K562 (cell line): ENCODE data around the gene ANKRD33. TPM values are rescaled to one million over a fixed set of nuclear protein-coding genes. Genes with fewer than 3 reads are reported as not detected.
A peak's percentile ranks its signal among the peaks of the same experiment; 100 is the strongest.

Experiments used
- ATAC-seq: fragments of 200-7000 bp; cut with Tn5 transposase; 3 replicates; pipeline ENCODE4 v1.9.1; 2020; ENCODE audit warnings: moderate library complexity
- BruUV-seq: library from RNA; stranded (reverse); fragments of 400-500 nt; replicated peaks from 2 replicates; lab custom pipeline; 2021; lab: Mats Ljungman, UMichigan
- CTCF ChIA-PET: fragments of 300-600 bp; formaldehyde crosslinking; extraction: SDS; loops from one replicate; lab custom pipeline; 2021; ENCODE audit warnings: low intra/inter-chr PET ratio; lab: Yijun Ruan, JAX
- POLR2A ChIA-PET: fragments of 300-600, 350-650 bp; sonication (Branson Sonifier 250); formaldehyde crosslinking; extraction: SDS; loops from one replicate; lab custom pipeline; 2021; ENCODE audit warnings: antibody characterized with exemption, inconsistent platforms; lab: Yijun Ruan, JAX
- DNase-seq, 4 experiments: peaks; one replicate each; pipeline versions ENCODE4 v3.0.0 to v3.0.0-alpha.2; 2011 to 2018; ENCODE audit warnings: low spot score in 3 of 4, mixed read lengths in 3 of 4; ENCODE audit errors: extremely low read depth in 1 of 4
- FAIRE-seq: peaks from 2 replicates; lab custom pipeline; 2011; peaks lifted over from hg19 to GRCh38; lab: Jason Lieb, UNC
- H2AFZ ChIP-seq: 2 replicates; pipeline ENCODE4 v1.6.0; 2011; ENCODE audit warnings: low read depth, low read length, control low read depth, inconsistent platforms
- H3K27ac ChIP-seq: fragments of 200-600 bp; 3 replicates; pipeline ENCODE4 v1.8.0; 2011; ENCODE audit warnings: low read depth, mild to moderate bottlenecking, control low read depth, inconsistent platforms, low read length, moderate library complexity, mixed read lengths; ENCODE audit errors: extremely low read depth
- H3K27me3 ChIP-seq, 2 experiments: fragments of 300-600 bp in 1 of 2; 2 replicates in 1 of 2; 3 replicates in 1 of 2; pipeline versions ENCODE4 v1.6.0 to v1.8.0; 2011; ENCODE audit warnings: inconsistent platforms in 2 of 2, low read length in 2 of 2, mild to moderate bottlenecking in 1 of 2, mixed read lengths in 1 of 2, moderate library complexity in 1 of 2; ENCODE audit not compliant: control insufficient read depth in 2 of 2, insufficient read depth in 2 of 2
- H3K36me3 ChIP-seq: fragments of 300-600 bp; 3 replicates; pipeline ENCODE4 v1.8.0; 2011; ENCODE audit warnings: mild to moderate bottlenecking, low read length, inconsistent platforms; ENCODE audit not compliant: control insufficient read depth, insufficient read depth
- H3K4me1 ChIP-seq, 2 experiments: fragments of 200-600 bp in 1 of 2; replicated peaks in 1 of 2; 2 replicates in 1 of 2; 3 replicates in 1 of 2; pipeline versions ENCODE4 v1.5.1 to v1.8.0; 2011; ENCODE audit warnings: inconsistent platforms in 2 of 2, low read length in 2 of 2, mild to moderate bottlenecking in 1 of 2, mixed read lengths in 1 of 2, moderate library complexity in 1 of 2; ENCODE audit not compliant: control insufficient read depth in 2 of 2, insufficient read depth in 2 of 2
- H3K4me2 ChIP-seq: 2 replicates; pipeline ENCODE4 v1.6.1; 2011; ENCODE audit warnings: low read length, control low read depth, inconsistent platforms, mixed read lengths; ENCODE audit not compliant: insufficient read depth
- H3K4me3 ChIP-seq: fragments of 200-600 bp; sonication (generic), shearing (Covaris generic); 2 replicates; pipeline ENCODE4 v1.5.1; 2016; ENCODE audit warnings: control low read depth, inconsistent platforms
- H3K79me2 ChIP-seq: fragments of 200-600 bp; 3 replicates; pipeline ENCODE4 v1.8.0; 2011; ENCODE audit warnings: low read length, inconsistent platforms; ENCODE audit not compliant: control insufficient read depth, insufficient read depth
- H3K9ac ChIP-seq, 2 experiments: 2 replicates each; pipeline versions ENCODE4 v1.6.0 to v1.6.1; 2011; ENCODE audit warnings: low read depth in 2 of 2, low read length in 2 of 2, control low read depth in 1 of 2, inconsistent platforms in 1 of 2, mild to moderate bottlenecking in 1 of 2, mixed read lengths in 1 of 2; ENCODE audit not compliant: insufficient read depth in 1 of 2
- H3K9me1 ChIP-seq: one replicate; pipeline ENCODE4 v1.6.0; 2011; ENCODE audit warnings: inconsistent platforms, mild to moderate bottlenecking, low read length, moderate library complexity; ENCODE audit not compliant: control insufficient read depth, insufficient read depth
- H3K9me3 ChIP-seq: replicated peaks from 2 replicates; pipeline ENCODE4 v1.5.1; 2011; ENCODE audit warnings: low read depth, low read length, inconsistent platforms; ENCODE audit not compliant: control insufficient read depth, insufficient read depth
- H4K20me1 ChIP-seq: replicated peaks from 2 replicates; pipeline ENCODE4 v1.6.1; 2011; ENCODE audit warnings: low read length, inconsistent platforms, mixed read lengths; ENCODE audit not compliant: control insufficient read depth, insufficient read depth
- CREB1 ChIP-seq, 2 experiments: sonication (generic) in 1 of 2; formaldehyde crosslinking in 1 of 2; IDR thresholded peaks; 2 replicates each; pipeline versions ENCODE4 v1.6.1 to v1.8.0; 2012 to 2022; ENCODE audit warnings: inconsistent platforms in 1 of 2, mild to moderate bottlenecking in 1 of 2, missing genetic modification reagents in 1 of 2, moderate library complexity in 1 of 2
- ETV6 ChIP-seq, 3 experiments: fragments of 150-350 bp in 1 of 3; sonication (generic) in 1 of 3; formaldehyde crosslinking in 1 of 3; IDR thresholded peaks; 2 replicates each; pipeline versions ENCODE4 v1.6.1 to v1.8.0; 2014 to 2022; ENCODE audit warnings: borderline replicate concordance in 2 of 3, low read depth in 2 of 3, antibody characterized with exemption in 1 of 3, low read length in 1 of 3, mild to moderate bottlenecking in 1 of 3, missing genetic modification reagents in 1 of 3
- FOXP4 ChIP-seq: sonication (generic); formaldehyde crosslinking; IDR thresholded peaks from 2 replicates; pipeline ENCODE4 v1.8.0; 2022; ENCODE audit warnings: mild to moderate bottlenecking, missing genetic modification reagents, borderline replicate concordance
- HDAC1 ChIP-seq, 2 experiments: fragments of 450-650 bp; IDR thresholded peaks; 2 replicates each; pipeline ENCODE4 v1.6.1; 2016 to 2017; ENCODE audit warnings: inconsistent platforms in 1 of 2, mild to moderate bottlenecking in 1 of 2, moderate library complexity in 1 of 2
- HMG20B ChIP-seq: fragments of 250-450 bp; sonication (Bioruptor Pico); IDR thresholded peaks from 2 replicates; pipeline ENCODE4 v1.5.0; 2021; ENCODE audit warnings: mild to moderate bottlenecking
- JUND ChIP-seq, 2 experiments: IDR thresholded peaks; 2 replicates in 1 of 2; 3 replicates in 1 of 2; pipeline ENCODE4 v1.6.1; 2011; ENCODE audit warnings: borderline replicate concordance in 2 of 2, low read depth in 2 of 2, low read length in 2 of 2, improper control_type of control experiment in 1 of 2, missing biosample characterization in 1 of 2, missing genetic modification characterization in 1 of 2, missing genetic modification reagents in 1 of 2
- RBM15 ChIP-seq: fragments of 200-400 bp; formaldehyde crosslinking; IDR thresholded peaks from 2 replicates; pipeline ENCODE4 v1.6.1; 2018; ENCODE audit warnings: mild to moderate bottlenecking, low read length, moderate library complexity; ENCODE audit not compliant: insufficient read depth
- SMARCA4 ChIP-seq: fragments of 450-650 bp; IDR thresholded peaks from 2 replicates; pipeline ENCODE4 v1.6.1; 2016
- TEAD2 ChIP-seq: fragments of 450-650 bp; IDR thresholded peaks from 2 replicates; pipeline ENCODE4 v1.6.1; 2016; ENCODE audit warnings: missing genetic modification characterization, control low read depth, missing compliant biosample characterization
- ZNF12 ChIP-seq: sonication (generic); formaldehyde crosslinking; IDR thresholded peaks from 2 replicates; pipeline ENCODE4 v1.4.0; 2020; ENCODE audit warnings: mild to moderate bottlenecking, missing genetic modification reagents
- ZNF121 ChIP-seq: sonication (generic); formaldehyde crosslinking; conservative IDR thresholded peaks from 2 replicates; pipeline ENCODE4 v1.8.0; 2022; ENCODE audit warnings: missing genetic modification reagents
- ZNF699 ChIP-seq: fragments of 250-450 bp; sonication (Bioruptor Pico); IDR thresholded peaks from 2 replicates; pipeline ENCODE4 v1.8.0; 2021; ENCODE audit warnings: mild to moderate bottlenecking, moderate library complexity; ENCODE audit not compliant: insufficient replicate concordance
- ZNF77 ChIP-seq: fragments of 250-450 bp; sonication (Bioruptor Pico); IDR thresholded peaks from 2 replicates; pipeline ENCODE4 v1.5.0; 2020
- WGBS: fragments of 100-300 bp; shearing (Covaris generic); methylation state at CpG from one replicate; pipeline ENCODE4 v1.1.6; 2016; ENCODE audit warnings: low coverage, mixed read lengths; ENCODE audit not compliant: insufficient coverage; ENCODE audit errors: missing lambda C conversion rate; 5-methylcytosine and 5-hydroxymethylcytosine counted together
- in situ Hi-C: fragments of 300-500 bp; cut with MboI; formaldehyde crosslinking; loops from 4 replicates; pipeline ENCODE4 v1.15.0; 2018; ENCODE audit warnings: inconsistent platforms, mixed read lengths
- intact Hi-C: fragments of 100-400 bp; cut with micrococcal nuclease; formaldehyde crosslinking; loops from 2 replicates; pipeline ENCODE4 v1.14.2; 2022
- polyA plus RNA-seq, 8 experiments: library from polyadenylated mRNA; depleted of rRNA in 4 of 8; stranded (reverse) in 5 of 8; unstranded in 3 of 8; fragments of >200 nt; fragmentation: Nextera tagmentation in 2 of 8; fragmentation: Illumina TruSeq in 1 of 8; extraction: Ambion mirVana in 2 of 8; extraction: Trizol in 1 of 8; gene quantifications; 2 replicates each; pipeline versions ENCODE4 v1.2.1 to v1.2.3, GENCODE V29; 2011 to 2014; ENCODE audit warnings: inconsistent platforms in 1 of 8, missing spikeins in 1 of 8
- total RNA-seq, 7 experiments: library from RNA; depleted of rRNA in 6 of 7; stranded (reverse); fragments of >200 nt in 6 of 7; fragmentation: Illumina TruSeq in 2 of 7; extraction: Trizol in 2 of 7; gene quantifications; 2 replicates each; pipeline versions ENCODE4 v1.2.1 to v1.2.3, GENCODE V29; 2011 to 2021; ENCODE audit warnings: low replicate concordance in 1 of 7
- TF ChIP-seq, protein P1 (sequence below): sonication (generic); formaldehyde crosslinking; IDR thresholded peaks from 2 replicates; pipeline ENCODE4 v1.8.1; 2023; ENCODE audit warnings: mild to moderate bottlenecking, missing genetic modification reagents

ANKRD33 gene
- total and polyA plus RNA-seq, 9 of the 15 experiments (the other 6 are each of a cell fraction or from before 2014, with no cell fraction given): 0.04 to 0.11 (median 0.07) TPM; not detected in 4

DNA sequence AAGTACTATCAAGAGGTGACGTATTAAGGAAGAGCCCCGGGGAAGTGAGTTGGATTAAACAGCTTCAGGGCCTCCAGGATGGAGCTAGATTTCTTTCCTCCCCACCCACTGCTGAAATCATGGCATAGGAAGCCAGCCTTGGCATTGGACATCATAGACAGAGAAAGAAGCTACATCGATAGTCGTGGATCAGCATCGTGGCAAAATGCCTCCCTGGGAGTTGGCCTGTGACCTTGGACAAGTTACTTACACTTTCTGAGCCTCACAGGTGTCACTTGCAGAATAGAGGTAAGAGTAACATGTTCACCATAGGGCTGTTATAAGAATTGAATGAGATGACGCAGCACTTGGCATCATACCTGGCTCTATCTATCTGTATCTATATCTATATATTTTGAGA is 5.9 kb downstream of the ANKRD33 start (continued):
- TF ChIP-seq HDAC1 (IDR thresholded peaks at IDR 0.05) (no peak), SMARCA4 (no peak), TEAD2 (tag) (no peak), ZNF121 (CRISPR knock-in tag) (no peak), ETV6 (IDR thresholded peaks at IDR 0.05; ENCODE audit: borderline replicate concordance in 1 of 2, low read depth in 2 of 2, low read length in 1 of 2) (no peak), ETV6 (CRISPR knock-in tag; IDR thresholded peaks at IDR 0.05; ENCODE audit: borderline replicate concordance) (no peak), HMG20B (CRISPR knock-in tag) (no peak)

- Histone ChIP-seq H4K20me1 (no peaks in the 10 kb centered on the region), H3K79me2 (no peaks in the 10 kb centered on the region), H3K27me3 (no peaks in the 10 kb centered on the region), H2AFZ (no peak overlapping the region; the same call in 1 of the 2 replicates), H3K9me3 (no peaks in the 10 kb centered on the region), H3K4me1 (peaks cover 2 to 16% of the 10 kb centered on the region in 2 experiments; a peak in 3 of 5 replicates), H3K9me1 (no peaks in the 10 kb centered on the region), H3K36me3 (no peaks in the 10 kb centered on the region), H3K4me2 (no peak overlapping the region), H3K9ac (peak overlapping the region in 1 of 2 experiments; percentile 14; a peak in 2 of 4 replicates), H3K27ac (no peak overlapping the region), H3K4me3 (no peak overlapping the region)
- DNase-seq (no peak), ATAC-seq (no peak), FAIRE-seq (no peak)
- intact Hi-C loops (loop anchor here (1.0 kb wide), 2 partner anchors 28 to 85 kb away; no protein-coding TSS in a partner anchor), in situ Hi-C loops (no loop called here)
- ChIA-PET POLR2A (interaction anchor here (0.6 to 1.6 kb wide), 2 partner anchors 27 to 109 kb away, joined by 3 to 4 read pairs; no protein-coding TSS in a partner anchor), CTCF (interaction anchor here (0.5 to 2.0 kb wide), 5 partner anchors 28 to 128 kb away, joined by 4 to 25 read pairs (median 7); no protein-coding TSS in a partner anchor)
- no TSS peak for BruUV-seq
- 54% methylated on average over 8 of the region's 8 CpGs for WGBS
- no peak for TF ChIP-seq ZNF77
- TF ChIP-seq CREB1 (IDR thresholded peaks at IDR 0.05): no peak
- no peak for TF ChIP-seq CREB1 (CRISPR knock-in tag; IDR thresholded peaks at IDR 0.05)
- no peak for TF ChIP-seq JUND (IDR thresholded peaks at IDR 0.05; ENCODE audit: borderline replicate concordance, low read depth, low read length)
- no peak for TF ChIP-seq JUND (tag; IDR thresholded peaks at IDR 0.05; ENCODE audit: borderline replicate concordance, low read depth, low read length)
- TF ChIP-seq FOXP4 (CRISPR knock-in tag): no peak
- no peak for TF ChIP-seq RBM15
- TF ChIP-seq ZNF699 (CRISPR knock-in tag): no peak
- TF ChIP-seq ZNF12: no peak
- TF ChIP-seq, protein P1, sequence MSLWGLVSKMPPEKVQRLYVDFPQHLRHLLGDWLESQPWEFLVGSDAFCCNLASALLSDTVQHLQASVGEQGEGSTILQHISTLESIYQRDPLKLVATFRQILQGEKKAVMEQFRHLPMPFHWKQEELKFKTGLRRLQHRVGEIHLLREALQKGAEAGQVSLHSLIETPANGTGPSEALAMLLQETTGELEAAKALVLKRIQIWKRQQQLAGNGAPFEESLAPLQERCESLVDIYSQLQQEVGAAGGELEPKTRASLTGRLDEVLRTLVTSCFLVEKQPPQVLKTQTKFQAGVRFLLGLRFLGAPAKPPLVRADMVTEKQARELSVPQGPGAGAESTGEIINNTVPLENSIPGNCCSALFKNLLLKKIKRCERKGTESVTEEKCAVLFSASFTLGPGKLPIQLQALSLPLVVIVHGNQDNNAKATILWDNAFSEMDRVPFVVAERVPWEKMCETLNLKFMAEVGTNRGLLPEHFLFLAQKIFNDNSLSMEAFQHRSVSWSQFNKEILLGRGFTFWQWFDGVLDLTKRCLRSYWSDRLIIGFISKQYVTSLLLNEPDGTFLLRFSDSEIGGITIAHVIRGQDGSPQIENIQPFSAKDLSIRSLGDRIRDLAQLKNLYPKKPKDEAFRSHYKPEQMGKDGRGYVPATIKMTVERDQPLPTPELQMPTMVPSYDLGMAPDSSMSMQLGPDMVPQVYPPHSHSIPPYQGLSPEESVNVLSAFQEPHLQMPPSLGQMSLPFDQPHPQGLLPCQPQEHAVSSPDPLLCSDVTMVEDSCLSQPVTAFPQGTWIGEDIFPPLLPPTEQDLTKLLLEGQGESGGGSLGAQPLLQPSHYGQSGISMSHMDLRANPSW (CRISPR knock-in tag): no peak
These were observed 7.7 kb downstream of the ANKRD33 start for GRCh38 chr12:51895378-51896135.
